ENCODE measurements around the gene PPP2R5E.

DNA sequence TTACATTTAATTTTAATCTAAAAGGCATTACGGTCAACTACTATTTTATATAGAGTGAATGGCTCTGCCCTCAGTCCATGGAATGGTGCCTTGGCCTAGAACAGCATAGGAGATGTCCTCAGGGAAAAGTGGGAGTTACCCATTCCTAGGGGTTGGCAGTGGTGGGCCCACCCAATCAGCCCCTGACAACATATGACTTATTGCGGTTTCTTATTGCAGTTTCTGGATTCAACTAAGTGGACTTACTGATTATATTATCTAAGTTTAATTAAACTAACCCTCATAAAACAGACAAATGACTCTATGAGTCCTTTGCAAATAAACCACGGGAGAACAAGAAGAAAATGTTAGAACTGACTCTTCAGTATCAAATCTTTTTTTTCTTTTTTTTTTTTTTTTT, 2.3 kb upstream of the PPP2R5E start:
- TF ChIP-seq, protein P1, sequence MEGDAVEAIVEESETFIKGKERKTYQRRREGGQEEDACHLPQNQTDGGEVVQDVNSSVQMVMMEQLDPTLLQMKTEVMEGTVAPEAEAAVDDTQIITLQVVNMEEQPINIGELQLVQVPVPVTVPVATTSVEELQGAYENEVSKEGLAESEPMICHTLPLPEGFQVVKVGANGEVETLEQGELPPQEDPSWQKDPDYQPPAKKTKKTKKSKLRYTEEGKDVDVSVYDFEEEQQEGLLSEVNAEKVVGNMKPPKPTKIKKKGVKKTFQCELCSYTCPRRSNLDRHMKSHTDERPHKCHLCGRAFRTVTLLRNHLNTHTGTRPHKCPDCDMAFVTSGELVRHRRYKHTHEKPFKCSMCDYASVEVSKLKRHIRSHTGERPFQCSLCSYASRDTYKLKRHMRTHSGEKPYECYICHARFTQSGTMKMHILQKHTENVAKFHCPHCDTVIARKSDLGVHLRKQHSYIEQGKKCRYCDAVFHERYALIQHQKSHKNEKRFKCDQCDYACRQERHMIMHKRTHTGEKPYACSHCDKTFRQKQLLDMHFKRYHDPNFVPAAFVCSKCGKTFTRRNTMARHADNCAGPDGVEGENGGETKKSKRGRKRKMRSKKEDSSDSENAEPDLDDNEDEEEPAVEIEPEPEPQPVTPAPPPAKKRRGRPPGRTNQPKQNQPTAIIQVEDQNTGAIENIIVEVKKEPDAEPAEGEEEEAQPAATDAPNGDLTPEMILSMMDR (IDR thresholded peaks at IDR 0.05; ENCODE audit: extremely low read depth in 1 of 2, insufficient read depth in 1 of 2, low read depth in 1 of 2, low read length in 2 of 2) = no peak
- no peak for TF ChIP-seq EZH2 (IDR thresholded peaks at IDR 0.05; ENCODE audit: borderline replicate concordance, low read depth, low read length, severe bottlenecking)
- no peak for TF ChIP-seq GATA2 (IDR thresholded peaks at IDR 0.05; ENCODE audit: insufficient read depth, insufficient read length, low read depth, low read length)
- TF ChIP-seq MYC (IDR thresholded peaks at IDR 0.05; ENCODE audit: low read depth, low read length) = no peak
- no peak for TF ChIP-seq FOS (IDR thresholded peaks at IDR 0.05; ENCODE audit: borderline replicate concordance, insufficient read depth, low read length)
- TF ChIP-seq, protein P2, sequence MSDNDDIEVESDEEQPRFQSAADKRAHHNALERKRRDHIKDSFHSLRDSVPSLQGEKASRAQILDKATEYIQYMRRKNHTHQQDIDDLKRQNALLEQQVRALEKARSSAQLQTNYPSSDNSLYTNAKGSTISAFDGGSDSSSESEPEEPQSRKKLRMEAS (IDR thresholded peaks at IDR 0.05; ENCODE audit: insufficient read depth, insufficient read length) = no peak

All from endothelial cell of umbilical vein (primary cell).